ENCODE results near the gene ARVCF.

Gene ARVCF

DNA sequence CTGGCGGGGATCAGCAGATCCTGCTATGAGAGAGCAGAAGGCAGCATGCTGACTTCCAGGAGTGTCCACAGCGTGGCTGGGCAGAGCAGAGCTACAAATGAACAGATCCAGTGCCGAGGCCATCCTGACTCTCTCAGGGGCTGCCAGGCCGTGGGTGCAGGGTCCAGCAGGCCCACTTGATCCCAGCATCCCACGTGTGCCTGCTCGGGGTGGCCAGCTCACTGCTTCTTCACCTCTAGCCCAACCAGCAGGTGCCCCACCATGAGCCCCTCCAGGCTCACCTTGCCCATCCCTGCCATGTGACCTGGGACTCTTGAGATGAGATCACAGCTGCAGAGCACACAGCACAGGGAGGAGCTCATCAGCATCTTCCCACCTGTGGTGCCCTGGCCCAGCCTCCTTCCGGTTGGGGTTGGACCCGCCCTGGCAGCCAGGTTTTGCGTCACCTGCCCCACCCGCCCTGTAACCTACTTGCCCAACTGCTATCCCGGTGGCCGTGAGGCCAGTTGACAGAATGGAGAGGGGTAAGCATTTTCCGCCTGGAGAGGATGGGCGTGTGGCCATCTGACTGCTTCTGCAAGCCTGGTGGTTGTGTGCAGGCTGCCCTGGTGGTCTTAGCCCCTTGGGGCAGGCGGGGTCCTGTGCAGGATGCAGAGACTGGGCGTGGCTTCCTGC, 15.2 kb upstream of the ARVCF start:
- DNase-seq (ENCODE audit: low read depth, low spot score): no peak

DNA sequence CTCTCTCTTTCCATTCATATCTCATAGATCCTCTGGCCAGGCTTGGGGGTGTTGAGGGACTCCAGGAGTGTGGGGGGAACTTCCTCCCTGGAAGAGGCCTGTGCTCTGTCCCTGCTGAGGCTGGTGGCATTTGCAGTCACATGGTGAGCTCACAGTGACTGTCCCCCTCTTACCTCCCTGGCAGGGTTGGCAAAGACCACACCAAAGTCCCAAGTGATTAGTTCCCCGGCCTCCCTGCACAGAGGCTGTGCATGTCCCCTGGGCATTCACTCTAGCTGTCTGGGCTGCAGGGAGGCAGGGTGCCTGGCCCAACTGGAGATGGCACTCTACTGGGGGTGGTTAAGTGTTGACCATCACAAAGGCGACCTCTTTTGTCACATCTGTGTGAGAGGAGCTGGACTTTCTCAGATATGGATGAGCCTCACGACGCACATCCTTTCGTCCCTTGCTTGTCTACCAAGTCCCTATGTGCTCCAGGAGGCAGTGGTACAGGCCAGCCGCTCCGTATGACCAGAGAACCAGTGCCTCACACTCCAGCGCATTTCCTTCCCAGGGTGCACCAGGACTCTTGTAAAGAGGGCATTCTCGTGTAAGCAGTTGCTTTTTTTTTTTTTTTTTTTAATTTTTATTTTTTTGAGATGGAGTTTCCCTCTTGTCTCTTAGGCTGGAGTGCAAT, 13.1 kb upstream of the ARVCF start:
- no peak for DNase-seq (ENCODE audit: low read depth, low spot score)

DNA sequence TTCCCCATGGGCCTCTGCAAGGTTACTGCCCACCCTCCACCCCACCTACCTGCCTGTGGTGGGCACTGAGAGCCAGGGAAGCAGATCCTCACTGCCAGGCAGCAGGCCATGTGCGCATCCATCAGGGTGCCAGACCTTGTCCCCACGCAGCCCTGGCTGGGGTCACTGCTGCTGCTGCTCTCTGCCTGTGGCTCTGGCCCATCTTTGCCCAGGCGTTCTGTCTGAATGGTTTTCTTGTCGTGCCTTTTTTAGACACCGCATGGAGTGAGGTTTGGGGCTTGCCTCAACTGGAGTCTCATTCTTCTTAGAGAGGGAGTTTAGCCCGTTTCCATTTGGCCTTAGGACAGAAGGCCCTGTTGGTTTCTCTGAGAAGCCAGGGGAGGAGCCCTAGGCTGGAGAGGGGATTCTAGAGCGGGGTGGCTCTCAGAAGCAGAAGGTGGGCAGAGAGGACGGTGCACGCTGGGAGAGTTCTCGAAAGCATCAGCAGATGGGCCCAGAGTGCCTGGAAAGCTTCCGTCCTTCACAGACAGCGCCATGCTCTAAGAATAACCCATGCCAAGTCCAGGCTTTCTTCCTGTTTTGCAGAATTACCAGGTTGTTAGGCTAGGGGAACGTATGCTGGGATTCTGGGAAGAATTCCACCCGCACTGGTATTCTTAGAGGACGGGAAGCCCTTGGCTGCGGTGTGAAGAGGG, 12.4 kb upstream of the ARVCF start:
- no peak for DNase-seq (ENCODE audit: low read depth, low spot score)

GRCh38 chr22:20027966-20028854, 11.6 kb upstream of the ARVCF start:
- no peak for DNase-seq (ENCODE audit: low read depth, low spot score)

DNA sequence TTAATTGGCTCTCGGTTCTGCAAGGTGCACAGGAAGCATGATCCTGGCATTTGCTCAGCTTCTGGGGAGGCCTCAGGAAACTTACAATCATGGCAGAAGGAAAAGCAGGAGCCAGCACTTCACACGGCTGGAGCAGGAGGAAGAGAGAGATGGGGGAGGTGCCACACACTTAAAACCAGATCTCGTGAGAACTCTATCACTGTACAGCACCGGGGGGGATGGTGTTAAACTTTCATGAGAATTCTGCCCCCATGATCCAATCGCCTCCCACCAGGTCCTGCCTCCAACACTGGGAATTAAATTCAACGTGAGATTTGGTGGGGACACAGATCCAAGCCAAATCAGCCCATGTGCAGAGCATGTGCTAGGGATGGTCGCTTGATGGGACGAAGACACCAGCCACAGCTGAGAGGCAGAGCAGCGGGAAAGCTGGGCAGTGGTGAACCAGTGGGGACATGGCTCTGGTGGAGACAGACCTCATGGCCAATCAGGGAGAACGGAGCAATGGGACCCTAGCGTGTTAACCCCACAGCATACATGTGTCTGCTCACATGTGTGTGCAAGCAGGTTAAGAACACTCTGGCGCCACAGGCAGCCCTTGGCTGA, 10.5 kb upstream of the ARVCF start:
- DNase-seq (ENCODE audit: low read depth, low spot score): no peak

GRCh38 chr22:20026204-20026908, 9.7 kb upstream of the ARVCF start:
- DNase-seq (ENCODE audit: low read depth, low spot score): no peak

DNA sequence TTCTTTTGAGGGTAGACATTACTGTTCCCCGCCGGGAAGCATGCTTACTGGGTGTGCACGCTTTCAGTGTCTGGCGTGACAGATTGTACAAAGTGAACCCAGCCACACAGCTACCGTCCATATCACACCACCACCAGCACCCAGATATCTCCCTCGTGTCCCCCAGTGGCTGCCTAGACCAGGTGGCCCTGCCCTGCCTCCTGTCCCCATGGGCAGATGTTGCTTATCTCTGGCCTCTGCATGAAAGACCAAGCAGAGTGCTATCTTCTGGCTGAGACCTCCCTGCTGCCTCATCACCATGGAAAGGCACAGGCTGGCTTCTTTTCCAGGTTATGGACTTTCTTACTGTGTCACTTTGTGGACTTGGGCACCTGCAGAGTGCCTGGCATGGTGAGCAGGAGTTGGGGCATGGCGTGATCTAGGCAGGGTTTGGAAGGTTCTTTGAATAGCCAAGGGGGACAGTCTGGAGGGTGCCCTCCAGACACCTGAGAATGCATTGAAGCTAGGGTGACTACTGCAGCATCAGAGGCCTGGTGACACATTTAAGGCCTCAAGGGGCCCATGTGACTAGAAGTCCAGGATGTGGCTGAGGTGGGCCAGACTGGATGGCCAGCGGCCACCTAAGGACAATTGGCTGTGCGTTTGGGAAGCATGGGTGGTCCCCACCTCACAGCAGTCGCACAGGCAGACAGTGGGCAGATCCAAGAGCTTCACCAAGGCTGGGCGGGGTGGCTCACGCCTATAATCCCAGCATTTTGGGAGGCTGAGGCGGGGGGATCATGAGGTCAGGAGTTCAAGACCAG, 9.0 kb upstream of the ARVCF start:
- no peak for DNase-seq (ENCODE audit: low read depth, low spot score)

GRCh38 chr22:20024650-20025397, 8.2 kb upstream of the ARVCF start:
- DNase-seq (ENCODE audit: low read depth, low spot score): no peak

DNA sequence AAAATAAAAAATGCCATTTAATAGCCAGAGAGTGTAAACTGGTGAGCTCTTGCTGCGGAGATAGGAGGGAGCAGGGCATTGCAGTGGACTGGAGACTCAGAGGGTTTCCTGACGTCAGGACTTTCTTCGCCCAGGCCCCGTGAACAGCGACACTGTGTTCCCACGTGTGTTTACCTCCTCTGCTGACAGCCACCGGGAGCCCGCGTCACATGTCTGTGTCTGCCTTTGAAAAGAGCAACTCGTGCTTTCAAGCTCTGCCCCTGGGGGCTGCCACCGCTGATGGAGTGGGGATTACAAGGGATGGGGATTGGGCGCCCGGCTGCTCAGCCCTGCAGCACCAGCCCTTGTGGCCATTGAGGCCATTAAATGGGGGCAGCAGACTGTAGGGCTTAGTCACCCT, 7.6 kb upstream of the ARVCF start:
- DNase-seq (ENCODE audit: low read depth, low spot score): no peak

DNA sequence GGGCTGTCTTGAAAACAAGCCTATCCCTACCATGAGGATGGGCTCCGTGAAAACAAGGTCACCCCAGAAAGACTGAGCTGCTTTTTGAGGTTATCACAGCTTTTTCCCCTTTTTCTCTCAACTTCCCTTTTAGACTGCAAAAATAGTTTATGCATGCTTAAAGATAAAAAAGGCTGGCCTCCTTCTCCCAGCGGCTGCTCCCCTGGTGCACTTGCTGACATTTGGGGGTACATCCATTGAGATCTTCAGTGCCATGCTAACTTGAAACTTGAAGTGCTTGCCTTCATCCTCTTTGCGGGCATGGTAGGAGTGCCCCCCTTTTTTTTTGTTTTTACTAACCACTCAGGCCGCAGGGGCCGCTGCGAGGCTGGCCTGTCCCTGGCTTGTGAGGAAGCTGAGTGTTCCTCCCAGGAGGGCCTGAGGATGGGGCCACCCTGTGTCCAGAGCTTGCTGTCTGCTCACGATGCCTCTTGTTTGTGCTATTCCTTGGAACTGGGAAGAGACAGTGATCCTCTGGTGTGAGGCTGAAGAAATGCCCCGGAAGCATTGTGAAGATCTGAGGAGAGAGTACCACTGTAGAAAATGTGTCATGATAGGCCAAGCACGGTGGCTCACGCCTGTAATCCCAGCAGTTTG, 6.5 kb upstream of the ARVCF start:
- no peak for DNase-seq (ENCODE audit: low read depth, low spot score)

GRCh38 chr22:20022231-20022977, 5.8 kb upstream of the ARVCF start:
- no peak for DNase-seq (ENCODE audit: low read depth, low spot score)

GRCh38 chr22:20021196-20022181, 4.9 kb upstream of the ARVCF start:
- peak; percentile 76 for DNase-seq (ENCODE audit: low read depth, low spot score)

- peak; percentile 98 for DNase-seq (ENCODE audit: low read depth, low spot score)
Observed at GRCh38 chr22:20020533-20021195, 4.0 kb upstream of the ARVCF start, which contains the start of gene TANGO2. TANGO2 (plus strand) TSS chr22:20021110; CDS start chr22:20036799, 15,689 bp downstream.

GRCh38 chr22:20019661-20020532, 3.3 kb upstream of the ARVCF start:
- DNase-seq (ENCODE audit: low read depth, low spot score): no peak

DNA sequence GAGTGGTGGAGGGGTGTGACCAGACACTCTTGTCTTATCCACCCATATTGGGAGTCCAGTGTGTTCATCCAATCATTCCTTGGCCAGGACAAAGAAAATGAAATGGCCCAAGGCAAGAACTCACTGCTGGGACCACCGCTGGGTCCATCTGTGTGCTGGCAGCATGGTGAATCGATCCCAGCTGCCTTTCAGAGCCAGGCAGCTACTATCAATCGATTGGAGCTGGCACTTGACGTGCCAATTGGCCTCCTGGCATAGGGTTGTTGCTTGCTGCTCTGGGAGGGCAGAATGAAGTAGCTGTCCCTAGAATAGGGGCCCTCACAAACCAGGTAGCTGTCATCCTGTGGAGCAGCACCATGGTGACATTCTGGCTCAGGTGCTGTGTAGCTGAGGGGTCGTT, 1.4 kb upstream of the ARVCF start:
- no peak for DNase-seq (ENCODE audit: low read depth, low spot score)
